ENCODE measurements around the gene PTGDS. TPM values are rescaled to one million over a fixed set of nuclear protein-coding genes. Genes with fewer than 3 reads are reported as not detected.

The PTGDS gene
- total and polyA plus RNA-seq, 4 donors = 0.23 to 15.2 (median 6.4) TPM

DNA sequence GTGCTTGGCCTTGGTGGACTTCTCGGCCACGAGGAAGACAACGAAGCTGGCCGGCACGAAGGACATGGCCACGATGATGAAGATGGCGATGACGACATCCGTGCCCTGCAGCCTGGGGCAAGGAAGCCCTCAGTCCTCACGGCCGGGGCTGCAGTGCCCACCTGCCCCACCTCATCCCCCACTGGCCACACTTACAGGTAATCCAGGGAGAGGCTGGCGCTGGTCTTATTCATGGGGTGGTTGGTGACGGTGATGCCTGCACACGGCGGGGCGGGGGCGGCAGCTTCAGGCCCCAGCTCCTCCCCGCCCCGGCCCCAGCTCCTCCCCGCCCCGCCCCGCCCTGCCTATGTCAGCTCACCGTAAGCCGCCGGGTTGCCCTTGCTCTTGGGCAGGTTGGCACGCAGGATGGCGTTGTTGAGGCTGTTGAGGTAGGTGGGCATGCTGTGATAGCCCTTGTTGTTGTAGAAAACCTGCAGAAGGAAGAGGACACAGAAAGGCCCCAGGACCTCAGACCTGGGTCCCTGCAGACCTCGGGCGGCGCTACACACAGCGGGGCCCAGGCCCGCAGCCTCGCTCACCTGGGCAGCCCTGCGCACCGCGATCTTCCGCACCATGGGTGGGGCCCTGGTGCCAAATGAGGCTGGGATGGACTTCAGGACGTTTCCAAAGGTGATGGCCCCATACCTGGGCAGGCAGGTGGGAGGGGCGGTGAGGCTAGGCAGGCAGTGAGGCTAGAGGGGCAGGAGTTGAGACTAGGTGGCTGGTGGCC, 34.8 kb downstream of the PTGDS start:
- H3K27me3 ChIP-seq (ENCODE audit: control insufficient read depth in 4 of 4, insufficient read depth in 4 of 4, low read length in 3 of 4) = no peaks in the 10 kb centered on the region
- DNase-seq (ENCODE audit: low spot score) = no peak
- WGBS = 94% methylated on average over 39 of the region's 39 CpGs
- H3K4me3 ChIP-seq (ENCODE audit: low read depth in 1 of 3, low read length in 3 of 3) = no peak overlapping the region
- peaks cover 2 to 43% (median 23%) of the 10 kb centered on the region in 4 donors for H3K36me3 ChIP-seq (ENCODE audit: control insufficient read depth in 4 of 4, insufficient read depth in 3 of 4, low read depth in 1 of 4, low read length in 3 of 4)
- H3K9ac ChIP-seq (ENCODE audit: low read depth in 1 of 2, low read length in 2 of 2) = no peak overlapping the region
- no peak overlapping the region for H3K27ac ChIP-seq (ENCODE audit: low read depth in 1 of 2, low read length in 2 of 2)
- TF ChIP-seq CTCF (IDR thresholded peaks at IDR 0.05; ENCODE audit: low read depth, low read length, missing input control) (no peak), SP1 (IDR thresholded peaks at IDR 0.05) (no peak), EGR1 (IDR thresholded peaks at IDR 0.05; ENCODE audit: low read depth in 2 of 2) (no peak), TAF1 (conservative IDR thresholded peaks at IDR 0.05) (no peak), NR2F2 (IDR thresholded peaks at IDR 0.05) (no peak), RXRA (IDR thresholded peaks at IDR 0.05) (no peak)
- TF ChIP-seq, protein P1, sequence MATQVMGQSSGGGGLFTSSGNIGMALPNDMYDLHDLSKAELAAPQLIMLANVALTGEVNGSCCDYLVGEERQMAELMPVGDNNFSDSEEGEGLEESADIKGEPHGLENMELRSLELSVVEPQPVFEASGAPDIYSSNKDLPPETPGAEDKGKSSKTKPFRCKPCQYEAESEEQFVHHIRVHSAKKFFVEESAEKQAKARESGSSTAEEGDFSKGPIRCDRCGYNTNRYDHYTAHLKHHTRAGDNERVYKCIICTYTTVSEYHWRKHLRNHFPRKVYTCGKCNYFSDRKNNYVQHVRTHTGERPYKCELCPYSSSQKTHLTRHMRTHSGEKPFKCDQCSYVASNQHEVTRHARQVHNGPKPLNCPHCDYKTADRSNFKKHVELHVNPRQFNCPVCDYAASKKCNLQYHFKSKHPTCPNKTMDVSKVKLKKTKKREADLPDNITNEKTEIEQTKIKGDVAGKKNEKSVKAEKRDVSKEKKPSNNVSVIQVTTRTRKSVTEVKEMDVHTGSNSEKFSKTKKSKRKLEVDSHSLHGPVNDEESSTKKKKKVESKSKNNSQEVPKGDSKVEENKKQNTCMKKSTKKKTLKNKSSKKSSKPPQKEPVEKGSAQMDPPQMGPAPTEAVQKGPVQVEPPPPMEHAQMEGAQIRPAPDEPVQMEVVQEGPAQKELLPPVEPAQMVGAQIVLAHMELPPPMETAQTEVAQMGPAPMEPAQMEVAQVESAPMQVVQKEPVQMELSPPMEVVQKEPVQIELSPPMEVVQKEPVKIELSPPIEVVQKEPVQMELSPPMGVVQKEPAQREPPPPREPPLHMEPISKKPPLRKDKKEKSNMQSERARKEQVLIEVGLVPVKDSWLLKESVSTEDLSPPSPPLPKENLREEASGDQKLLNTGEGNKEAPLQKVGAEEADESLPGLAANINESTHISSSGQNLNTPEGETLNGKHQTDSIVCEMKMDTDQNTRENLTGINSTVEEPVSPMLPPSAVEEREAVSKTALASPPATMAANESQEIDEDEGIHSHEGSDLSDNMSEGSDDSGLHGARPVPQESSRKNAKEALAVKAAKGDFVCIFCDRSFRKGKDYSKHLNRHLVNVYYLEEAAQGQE (IDR thresholded peaks at IDR 0.05) = no peak
- TF ChIP-seq, protein P2, sequence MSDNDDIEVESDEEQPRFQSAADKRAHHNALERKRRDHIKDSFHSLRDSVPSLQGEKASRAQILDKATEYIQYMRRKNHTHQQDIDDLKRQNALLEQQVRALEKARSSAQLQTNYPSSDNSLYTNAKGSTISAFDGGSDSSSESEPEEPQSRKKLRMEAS (IDR thresholded peaks at IDR 0.05) = no peak
- H3K9me3 ChIP-seq (ENCODE audit: control insufficient read depth in 4 of 4, low read length in 3 of 4) = no peaks in the 10 kb centered on the region
- no peaks in the 10 kb centered on the region for H3K4me1 ChIP-seq (ENCODE audit: control insufficient read depth in 4 of 4, insufficient read depth in 4 of 4, low read length in 3 of 4)

DNA sequence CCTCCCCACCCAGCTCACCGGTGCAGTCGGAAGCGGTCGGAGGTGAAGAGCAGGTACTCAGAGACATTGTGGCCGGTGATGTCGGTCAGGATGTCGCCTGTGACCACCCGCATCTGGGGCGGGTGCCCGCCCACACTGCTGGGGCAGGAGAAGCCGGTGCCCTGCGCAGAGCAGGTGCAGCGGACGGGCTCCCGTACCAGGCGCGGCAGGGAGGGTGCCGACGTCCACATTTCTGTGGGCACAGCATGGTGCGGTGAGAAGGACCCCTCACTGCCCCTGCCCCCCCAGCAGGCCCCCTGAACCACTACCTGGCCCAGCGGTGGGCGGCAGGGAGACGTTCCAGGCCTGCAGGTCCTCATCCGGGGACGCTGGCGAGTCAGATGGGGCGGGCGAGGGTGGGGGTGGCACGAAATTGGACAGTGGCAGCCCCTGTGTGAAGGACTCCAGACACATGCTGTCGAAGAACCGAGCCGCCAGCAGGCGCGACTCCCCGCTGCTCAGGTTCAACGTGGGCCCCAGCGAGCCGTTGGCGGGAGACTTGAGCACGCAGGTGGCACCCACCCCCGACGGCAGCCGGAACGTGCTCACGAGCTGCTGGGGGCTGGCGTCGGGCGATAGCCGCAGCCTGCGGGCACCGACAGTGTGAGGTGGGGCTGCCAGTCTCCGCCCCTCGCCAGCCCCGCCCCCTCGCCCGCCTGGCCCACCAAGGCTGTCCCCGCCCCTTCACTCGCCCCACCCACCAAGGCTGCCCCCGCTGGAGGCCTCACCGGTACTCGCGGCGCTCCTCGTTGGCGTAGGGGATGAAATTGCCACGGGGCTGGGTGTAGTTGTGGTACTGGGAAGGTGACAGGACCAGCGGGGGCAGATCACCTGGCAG, 35.6 kb downstream of the PTGDS start:
- Histone ChIP-seq H3K4me3 (ENCODE audit: low read depth in 1 of 3, low read length in 3 of 3) (no peak overlapping the region), H3K9ac (ENCODE audit: low read depth in 1 of 2, low read length in 2 of 2) (no peak overlapping the region), H3K36me3 (ENCODE audit: control insufficient read depth in 4 of 4, insufficient read depth in 3 of 4, low read depth in 1 of 4, low read length in 3 of 4) (peaks cover 2 to 50% (median 22%) of the 10 kb centered on the region in 4 donors), H3K4me1 (ENCODE audit: control insufficient read depth in 4 of 4, insufficient read depth in 4 of 4, low read length in 3 of 4) (no peaks in the 10 kb centered on the region), H3K9me3 (ENCODE audit: control insufficient read depth in 4 of 4, low read length in 3 of 4) (no peaks in the 10 kb centered on the region), H3K27me3 (ENCODE audit: control insufficient read depth in 4 of 4, insufficient read depth in 4 of 4, low read length in 3 of 4) (no peaks in the 10 kb centered on the region), H3K27ac (ENCODE audit: low read depth in 1 of 2, low read length in 2 of 2) (no peak overlapping the region)
- DNase-seq (ENCODE audit: low spot score) = no peak
- 91% methylated on average over 67 of the region's 67 CpGs for WGBS
- no peak for TF ChIP-seq GABPA (IDR thresholded peaks at IDR 0.05 in 1 of 2, conservative IDR thresholded peaks at IDR 0.05 in 1 of 2)
- no peak for TF ChIP-seq ATF3 (IDR thresholded peaks at IDR 0.05)
- no peak for TF ChIP-seq FOXA2 (IDR thresholded peaks at IDR 0.05)
- no peak for TF ChIP-seq JUND (IDR thresholded peaks at IDR 0.05)
- TF ChIP-seq HNF4G (IDR thresholded peaks at IDR 0.05) = no peak
- no peak for TF ChIP-seq EGR1 (IDR thresholded peaks at IDR 0.05; ENCODE audit: low read depth in 2 of 2)
- TF ChIP-seq, protein P2 (IDR thresholded peaks at IDR 0.05) = no peak
- TF ChIP-seq CTCF (IDR thresholded peaks at IDR 0.05; ENCODE audit: low read depth, low read length, missing input control) = no peak
- TF ChIP-seq RAD21 (IDR thresholded peaks at IDR 0.05) = no peak
- no peak for TF ChIP-seq SP1 (IDR thresholded peaks at IDR 0.05)
- TF ChIP-seq FOXA1 (IDR thresholded peaks at IDR 0.05) = no peak
- TF ChIP-seq, protein P1 (IDR thresholded peaks at IDR 0.05) = no peak
- no peak for TF ChIP-seq TAF1 (conservative IDR thresholded peaks at IDR 0.05)
